Calu3 (cell line): ENCODE results near the gene NRM. TPM values are rescaled to one million over a fixed set of nuclear protein-coding genes. Genes with fewer than 3 reads are reported as not detected.

ENCODE experiments used
- BruUV-seq: library from RNA; stranded (reverse); fragments of 400-500 nt; replicated peaks from 2 replicates; lab custom pipeline; 2021; lab: Mats Ljungman, UMichigan
- CTCF ChIA-PET: fragments of 300-600 bp; sonication (Branson Sonifier 250); formaldehyde crosslinking; loops from one replicate; lab custom pipeline; 2022; ENCODE audit warnings: antibody characterized with exemption; lab: Charles Lee
- DNase-seq: peaks from one replicate; pipeline ENCODE4 v3.0.0; 2022
- H3K27ac Mint-ChIP-seq: one replicate; pipeline ENCODE4 v1.8.0; 2022; ENCODE audit warnings: mixed read lengths; ENCODE audit not compliant: unreplicated experiment
- H3K27me3 Mint-ChIP-seq: one replicate; pipeline ENCODE4 v1.8.0; 2022; ENCODE audit warnings: mixed read lengths; ENCODE audit not compliant: unreplicated experiment
- H3K36me3 Mint-ChIP-seq: one replicate; pipeline ENCODE4 v1.8.0; 2022; ENCODE audit warnings: mild to moderate bottlenecking, moderate library complexity, mixed read lengths; ENCODE audit not compliant: insufficient read depth, unreplicated experiment
- H3K4me1 Mint-ChIP-seq: one replicate; pipeline ENCODE4 v1.8.0; 2022; ENCODE audit warnings: mild to moderate bottlenecking, low read depth, mixed read lengths; ENCODE audit not compliant: unreplicated experiment
- H3K4me3 Mint-ChIP-seq: one replicate; pipeline ENCODE4 v1.8.0; 2022; ENCODE audit warnings: mild to moderate bottlenecking, low read depth, moderate library complexity, mixed read lengths; ENCODE audit not compliant: unreplicated experiment
- H3K9me3 Mint-ChIP-seq: one replicate; pipeline ENCODE4 v1.8.0; 2022; ENCODE audit warnings: low read depth, mixed read lengths; ENCODE audit not compliant: unreplicated experiment
- intact Hi-C: fragments of 100-400 bp; cut with micrococcal nuclease; formaldehyde crosslinking; loops from one replicate; pipeline ENCODE4 v1.10.0; 2022; ENCODE audit not compliant: unreplicated experiment
- total RNA-seq: library from RNA; stranded (reverse); gene quantifications from 2 replicates; pipeline ENCODE4 v1.2.3, GENCODE V29; 2022
- TF ChIP-seq, protein P1 (sequence below): fragments of 200-600 bp; IDR thresholded peaks from one replicate; pipeline ENCODE4 v1.8.0; 2022; ENCODE audit warnings: antibody characterized with exemption; ENCODE audit not compliant: unreplicated experiment

NRM gene
- total RNA-seq, 1 experiment from 2014 or later, result 30.2 TPM

DNA sequence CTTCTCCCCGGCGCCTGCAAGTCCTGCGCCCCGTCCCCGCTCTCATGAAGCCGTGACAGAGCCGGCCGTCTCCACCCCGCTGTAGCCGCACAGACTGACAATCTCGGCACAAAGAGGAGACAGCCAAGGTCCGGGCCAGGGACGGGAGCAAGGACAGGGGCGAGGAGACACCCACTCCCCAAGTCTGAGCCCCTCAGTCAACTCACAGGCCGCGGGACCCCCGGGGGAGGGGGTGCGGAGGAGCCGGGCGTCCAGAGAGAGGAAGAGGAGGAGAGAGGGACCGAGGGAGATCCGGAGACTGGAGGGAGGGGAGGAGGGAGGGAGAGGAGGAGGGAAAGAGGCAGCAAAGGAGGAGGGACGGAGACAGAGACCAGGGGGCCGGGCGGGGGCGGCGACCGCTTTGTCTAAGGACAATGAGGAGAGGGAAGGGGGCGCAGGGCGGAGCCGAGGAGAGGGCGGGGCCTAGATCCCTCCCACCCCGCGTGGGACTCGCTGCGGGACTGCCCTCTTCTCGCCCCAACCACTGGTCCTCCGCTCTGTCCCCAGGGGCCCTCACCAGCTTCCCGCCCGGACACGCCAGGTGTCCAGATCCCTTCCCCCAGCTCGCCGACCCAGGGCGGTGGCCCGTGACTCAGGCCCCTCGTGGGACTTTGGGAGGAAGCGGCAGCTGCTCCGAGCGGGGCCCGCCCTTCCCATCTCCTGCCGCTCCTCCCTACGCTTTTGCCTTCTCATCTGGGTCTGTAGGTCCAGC lies 3.7 kb downstream of the NRM start:
- Mint-ChIP-seq H3K4me3 (peak overlapping the region; percentile 78), H3K27me3 (no peaks in the 10 kb centered on the region), H3K27ac (peak overlapping the region; percentile 89), H3K9me3 (no peaks in the 10 kb centered on the region), H3K4me1 (peaks cover 88% of the 10 kb centered on the region), H3K36me3 (peaks cover 69% of the 10 kb centered on the region)
- TF ChIP-seq, protein P1, sequence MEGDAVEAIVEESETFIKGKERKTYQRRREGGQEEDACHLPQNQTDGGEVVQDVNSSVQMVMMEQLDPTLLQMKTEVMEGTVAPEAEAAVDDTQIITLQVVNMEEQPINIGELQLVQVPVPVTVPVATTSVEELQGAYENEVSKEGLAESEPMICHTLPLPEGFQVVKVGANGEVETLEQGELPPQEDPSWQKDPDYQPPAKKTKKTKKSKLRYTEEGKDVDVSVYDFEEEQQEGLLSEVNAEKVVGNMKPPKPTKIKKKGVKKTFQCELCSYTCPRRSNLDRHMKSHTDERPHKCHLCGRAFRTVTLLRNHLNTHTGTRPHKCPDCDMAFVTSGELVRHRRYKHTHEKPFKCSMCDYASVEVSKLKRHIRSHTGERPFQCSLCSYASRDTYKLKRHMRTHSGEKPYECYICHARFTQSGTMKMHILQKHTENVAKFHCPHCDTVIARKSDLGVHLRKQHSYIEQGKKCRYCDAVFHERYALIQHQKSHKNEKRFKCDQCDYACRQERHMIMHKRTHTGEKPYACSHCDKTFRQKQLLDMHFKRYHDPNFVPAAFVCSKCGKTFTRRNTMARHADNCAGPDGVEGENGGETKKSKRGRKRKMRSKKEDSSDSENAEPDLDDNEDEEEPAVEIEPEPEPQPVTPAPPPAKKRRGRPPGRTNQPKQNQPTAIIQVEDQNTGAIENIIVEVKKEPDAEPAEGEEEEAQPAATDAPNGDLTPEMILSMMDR, result no peak
- CTCF ChIA-PET, result interaction anchor here (1.0 to 2.8 kb wide), 3 partner anchors 8 to 35 kb away, joined by 3 to 7 read pairs (median 7); no protein-coding TSS in a partner anchor
- intact Hi-C loops, result no loop called here
- peak; percentile 88 for DNase-seq
- no TSS peak for BruUV-seq

DNA sequence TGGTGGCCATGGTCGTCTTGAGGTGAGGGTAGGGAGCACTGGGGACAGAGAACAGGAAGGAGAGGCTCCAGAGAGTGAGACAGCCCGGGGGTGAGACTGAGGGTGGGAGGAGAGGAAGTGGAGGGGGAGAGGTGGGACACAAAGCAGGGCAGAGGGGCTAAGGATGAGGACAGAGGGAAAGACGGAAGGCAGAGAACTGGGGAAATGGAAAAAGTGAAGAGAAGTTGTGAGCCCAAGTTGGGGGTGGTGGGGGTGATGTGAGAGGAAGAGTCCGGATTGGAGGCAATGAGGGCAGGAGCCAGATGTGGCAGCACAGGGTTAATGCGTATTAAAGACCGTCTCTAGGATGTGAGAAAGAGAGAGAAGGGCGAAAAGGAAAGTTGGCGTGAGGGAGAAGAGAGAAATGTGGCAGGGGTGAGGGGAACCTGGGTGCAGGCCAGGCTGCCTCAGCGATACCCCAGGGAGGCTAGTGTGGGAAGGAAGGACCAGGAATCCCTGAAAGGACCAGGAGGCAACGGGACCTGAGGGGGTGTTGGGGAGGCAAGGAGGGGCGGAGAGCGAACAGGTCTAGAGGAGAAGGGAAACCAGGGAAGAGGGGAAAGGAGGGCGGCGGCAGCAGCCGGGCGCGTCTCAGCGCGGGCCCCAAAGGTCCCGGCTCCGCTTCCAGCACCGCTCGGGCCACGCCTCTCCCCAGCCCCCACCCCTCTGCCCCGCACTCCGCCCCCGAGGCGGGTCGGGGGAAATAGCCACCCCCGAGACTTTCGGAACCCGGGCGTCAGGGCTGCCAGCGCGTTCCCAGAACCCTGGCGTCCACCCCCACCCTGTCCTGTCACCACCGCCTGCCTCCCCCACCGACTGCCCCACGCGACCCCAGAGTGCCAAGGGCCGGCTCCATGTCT lies 4.5 kb downstream of the NRM start, which contains the start of gene PPP1R18:
TSS of gene PPP1R18 (minus strand) at position 637 of the 899 bp plus-strand sequence. CDS start at position 10, 627 bp downstream.
- peaks cover 88% of the 10 kb centered on the region for H3K4me1 Mint-ChIP-seq
- BruUV-seq, result no TSS peak
- H3K36me3 Mint-ChIP-seq, result peaks cover 70% of the 10 kb centered on the region
- intact Hi-C loops, result no loop called here
- no peaks in the 10 kb centered on the region for H3K9me3 Mint-ChIP-seq
- H3K27ac Mint-ChIP-seq, result peak within 1 kb of the TSS; percentile 89
- CTCF ChIA-PET, result no interaction called here
- peak within 1 kb of the TSS; percentile 78 for H3K4me3 Mint-ChIP-seq
- peak; percentile 63 for DNase-seq
- TF ChIP-seq, protein P1, result no peak
- H3K27me3 Mint-ChIP-seq, result no peaks in the 10 kb centered on the region

DNA sequence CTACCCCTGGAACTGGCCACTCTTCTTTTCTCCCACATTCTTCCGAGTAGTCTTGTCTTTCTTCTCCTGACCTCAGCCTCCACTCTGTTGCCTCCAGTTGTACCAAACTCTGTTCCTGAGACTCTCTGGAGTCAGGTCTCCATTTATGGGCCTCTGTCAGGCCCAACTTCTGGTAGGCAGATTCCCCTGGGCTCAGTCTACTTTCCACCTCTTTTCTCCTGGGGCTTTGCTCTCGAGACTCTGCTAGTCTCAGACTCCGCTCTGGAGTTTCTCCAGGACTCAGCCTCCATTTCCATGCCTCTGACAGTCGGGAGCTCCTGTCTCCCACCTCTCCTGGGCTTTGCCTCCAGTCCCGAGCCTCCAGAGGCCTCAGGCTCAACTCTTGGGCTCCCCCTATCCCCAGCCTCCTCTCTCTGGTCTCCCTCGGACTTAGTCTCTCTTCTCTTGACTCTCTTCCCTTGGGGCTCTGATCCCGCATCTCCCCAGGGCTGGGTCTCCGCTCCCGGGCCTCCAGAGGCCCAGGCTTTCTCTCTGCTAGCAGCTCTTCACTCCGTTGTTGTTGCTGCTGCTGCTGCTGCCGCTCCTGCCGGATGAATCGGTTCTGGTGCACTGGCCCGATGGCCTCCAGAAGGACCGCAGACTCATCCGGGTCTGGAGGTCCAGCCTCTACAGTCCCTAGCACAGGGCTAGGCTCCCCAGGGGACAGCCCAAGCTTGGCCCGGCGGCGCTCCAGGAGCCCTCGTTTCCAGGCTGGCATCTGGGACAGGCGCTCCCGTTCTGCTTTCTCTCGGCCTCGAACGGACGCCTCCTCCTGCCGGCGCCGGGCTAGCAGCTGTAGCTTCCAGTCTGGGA lies 5.4 kb downstream of the NRM start:
- H3K36me3 Mint-ChIP-seq, result peaks cover 69% of the 10 kb centered on the region
- H3K9me3 Mint-ChIP-seq, result no peaks in the 10 kb centered on the region
- H3K27me3 Mint-ChIP-seq, result no peaks in the 10 kb centered on the region
- intact Hi-C loops, result no loop called here
- TF ChIP-seq, protein P1, result no peak
- TSS peak; percentile 22 for BruUV-seq
- CTCF ChIA-PET, result no interaction called here
- H3K27ac Mint-ChIP-seq, result peak overlapping the region; percentile 89
- H3K4me3 Mint-ChIP-seq, result peak overlapping the region; percentile 78
- DNase-seq, result no peak
- peaks cover 87% of the 10 kb centered on the region for H3K4me1 Mint-ChIP-seq
